ENCODE measurements around the gene NEDD4. TPM values are rescaled to one million over a fixed set of nuclear protein-coding genes. Genes with fewer than 3 reads are reported as not detected.
"Not testable (repeated sequence)": the region's sequence is repeated elsewhere in the genome, so short reads cannot be mapped to it uniquely, and the experiment has no call there.

Gene NEDD4
- polyA plus RNA-seq, 1 donor from 2014 or later: 1.6 TPM

- H4K20me1 ChIP-seq (ENCODE audit: insufficient read depth): no peaks in the 10 kb centered on the region
- no peak overlapping the region for H3K4me2 ChIP-seq (ENCODE audit: low read length)
- no peaks in the 10 kb centered on the region for H3K9me3 ChIP-seq (ENCODE audit: low read length)
- no peaks in the 10 kb centered on the region for H3K36me3 ChIP-seq (ENCODE audit: insufficient read depth, low read length)
- H3K4me3 ChIP-seq (ENCODE audit: low read length): no peak overlapping the region
- no peak overlapping the region for H3K9ac ChIP-seq (ENCODE audit: low read length)
- no peak overlapping the region for H2AFZ ChIP-seq (ENCODE audit: low read depth, low read length)
- no peaks in the 10 kb centered on the region for H3K27me3 ChIP-seq (ENCODE audit: insufficient read depth, low read depth, low read length)
- TF ChIP-seq EZH2 (IDR thresholded peaks at IDR 0.05; ENCODE audit: borderline replicate concordance, insufficient read depth, low read length, poor library complexity, severe bottlenecking): no peak
- no peak for TF ChIP-seq SMC3 (conservative IDR thresholded peaks at IDR 0.05; ENCODE audit: poor library complexity)
- TF ChIP-seq MXI1 (conservative IDR thresholded peaks at IDR 0.05; ENCODE audit: poor library complexity, severe bottlenecking): no peak
- no peak for TF ChIP-seq TAF1 (IDR thresholded peaks at IDR 0.05; ENCODE audit: low read depth)
- TF ChIP-seq EP300 (conservative IDR thresholded peaks at IDR 0.05; ENCODE audit: poor library complexity, severe bottlenecking): no peak
- no peak for TF ChIP-seq REST (IDR thresholded peaks at IDR 0.05; ENCODE audit: borderline replicate concordance)
- TF ChIP-seq RAD21 (conservative IDR thresholded peaks at IDR 0.05): no peak
- TF ChIP-seq CTCF (IDR thresholded peaks at IDR 0.05; ENCODE audit: poor library complexity, severe bottlenecking): no peak
- TF ChIP-seq POLR2AphosphoS5 (IDR thresholded peaks at IDR 0.05): no peak
- H3F3A ChIP-seq (ENCODE audit: insufficient read depth, low read length, poor library complexity, severe bottlenecking): no peaks in the 10 kb centered on the region
- no peaks in the 10 kb centered on the region for H3K9me2 ChIP-seq (ENCODE audit: insufficient read depth, low read length)
- H3K79me2 ChIP-seq (replicated peaks; ENCODE audit: insufficient read depth, low read length): no peaks in the 10 kb centered on the region
- H3K27ac ChIP-seq (ENCODE audit: low read length): no peak overlapping the region
Observed at GRCh38 chr15:55786341-55786740, 207.1 kb downstream of the NEDD4 start.

- H3K4me3 ChIP-seq (ENCODE audit: low read length); H3K27me3 ChIP-seq (ENCODE audit: insufficient read depth, low read depth, low read length); H3K36me3 ChIP-seq (ENCODE audit: insufficient read depth, low read length); H4K20me1 ChIP-seq (ENCODE audit: insufficient read depth); H3K9me3 ChIP-seq (ENCODE audit: low read length); H3K9ac ChIP-seq (ENCODE audit: low read length); H2AFZ ChIP-seq (ENCODE audit: low read depth, low read length); H3K27ac ChIP-seq (ENCODE audit: low read length); H3F3A ChIP-seq (ENCODE audit: insufficient read depth, low read length, poor library complexity, severe bottlenecking); H3K4me2 ChIP-seq (ENCODE audit: low read length); H3K79me2 ChIP-seq (replicated peaks; ENCODE audit: insufficient read depth, low read length); H3K9me2 ChIP-seq (ENCODE audit: insufficient read depth, low read length): not testable (repeated sequence)
Observed at GRCh38 chr15:55785593-55785992, 207.8 kb downstream of the NEDD4 start.

DNA sequence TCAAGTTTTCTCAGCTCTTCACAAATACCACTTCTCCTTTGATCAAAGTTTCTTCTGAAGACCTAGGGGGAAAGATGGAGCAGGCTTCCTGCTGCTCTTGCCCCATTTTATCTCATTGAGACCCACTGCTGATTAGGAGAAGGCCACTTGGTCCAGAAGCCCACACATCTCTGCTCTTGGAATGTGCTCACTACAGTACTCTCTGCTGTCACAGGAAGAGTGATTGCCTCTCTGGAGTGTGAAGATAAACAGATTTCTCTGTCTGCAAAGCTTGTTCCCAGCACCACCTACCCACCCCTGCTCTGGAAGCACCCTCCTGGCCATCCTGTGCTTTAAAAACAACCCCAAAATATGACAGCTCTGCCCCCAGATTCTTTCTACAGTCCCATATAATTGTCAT lies 209.1 kb downstream of the NEDD4 start:
- no peak for TF ChIP-seq MXI1 (conservative IDR thresholded peaks at IDR 0.05; ENCODE audit: poor library complexity, severe bottlenecking)
- TF ChIP-seq EP300 (conservative IDR thresholded peaks at IDR 0.05; ENCODE audit: poor library complexity, severe bottlenecking): no peak
- no peak for TF ChIP-seq TAF1 (IDR thresholded peaks at IDR 0.05; ENCODE audit: low read depth)
- TF ChIP-seq CTCF (IDR thresholded peaks at IDR 0.05; ENCODE audit: poor library complexity, severe bottlenecking): no peak
- no peak for TF ChIP-seq RAD21 (conservative IDR thresholded peaks at IDR 0.05)
- no peak for TF ChIP-seq REST (IDR thresholded peaks at IDR 0.05; ENCODE audit: borderline replicate concordance)
- no peak for TF ChIP-seq SMC3 (conservative IDR thresholded peaks at IDR 0.05; ENCODE audit: poor library complexity)
- no peak for TF ChIP-seq POLR2AphosphoS5 (IDR thresholded peaks at IDR 0.05)
- TF ChIP-seq EZH2 (IDR thresholded peaks at IDR 0.05; ENCODE audit: borderline replicate concordance, insufficient read depth, low read length, poor library complexity, severe bottlenecking): no peak
- no peaks in the 10 kb centered on the region for H3K79me2 ChIP-seq (replicated peaks; ENCODE audit: insufficient read depth, low read length)
- no peaks in the 10 kb centered on the region for H3F3A ChIP-seq (ENCODE audit: insufficient read depth, low read length, poor library complexity, severe bottlenecking)
- no peaks in the 10 kb centered on the region for H3K9me2 ChIP-seq (ENCODE audit: insufficient read depth, low read length)
- H3K4me3 ChIP-seq (ENCODE audit: low read length): no peak overlapping the region
- no peak overlapping the region for H2AFZ ChIP-seq (ENCODE audit: low read depth, low read length)
- H3K4me2 ChIP-seq (ENCODE audit: low read length): no peak overlapping the region
- H3K9me3 ChIP-seq (ENCODE audit: low read length): no peaks in the 10 kb centered on the region
- no peak overlapping the region for H3K9ac ChIP-seq (ENCODE audit: low read length)
- no peaks in the 10 kb centered on the region for H4K20me1 ChIP-seq (ENCODE audit: insufficient read depth)
- H3K27ac ChIP-seq (ENCODE audit: low read length): no peak overlapping the region
- H3K36me3 ChIP-seq (ENCODE audit: insufficient read depth, low read length): no peaks in the 10 kb centered on the region
- no peaks in the 10 kb centered on the region for H3K27me3 ChIP-seq (ENCODE audit: insufficient read depth, low read depth, low read length)

Data from neural cell (in vitro differentiated cells).